ENCODE measurements around the gene TEAD2.
"Not testable (repeated sequence)": the region's sequence is repeated elsewhere in the genome, so short reads cannot be mapped to it uniquely, and the experiment has no call there.

Gene TEAD2

GRCh38 chr19:49325756-49326155 is 36.5 kb downstream of the TEAD2 start:
- peaks cover 0 to 11% of the 10 kb centered on the region in 2 donors for H3K9me3 ChIP-seq (ENCODE audit: control insufficient read depth in 1 of 2, low read length in 2 of 2)
- not testable (repeated sequence) for H3K27me3 ChIP-seq (ENCODE audit: low read depth, low read length); H3K27ac ChIP-seq (ENCODE audit: low read length); H3K36me3 ChIP-seq (ENCODE audit: control insufficient read depth in 1 of 2, insufficient read depth in 2 of 2, low read length in 2 of 2); H3K4me3 ChIP-seq (ENCODE audit: low read depth in 1 of 2, low read length in 2 of 2); H3K4me1 ChIP-seq (ENCODE audit: control insufficient read depth in 1 of 2, insufficient read depth in 2 of 2, low read length in 2 of 2)

- peaks cover 0 to 15% of the 10 kb centered on the region in 2 donors for H3K9me3 ChIP-seq (ENCODE audit: control insufficient read depth in 1 of 2, low read length in 2 of 2)
- no peaks in the 10 kb centered on the region for H3K4me1 ChIP-seq (ENCODE audit: control insufficient read depth in 1 of 2, insufficient read depth in 2 of 2, low read length in 2 of 2)
- no peak within 1 kb of the TSS for H3K4me3 ChIP-seq (ENCODE audit: low read depth in 1 of 2, low read length in 2 of 2)
- peaks cover 0 to 4% of the 10 kb centered on the region in 2 donors for H3K36me3 ChIP-seq (ENCODE audit: control insufficient read depth in 1 of 2, insufficient read depth in 2 of 2, low read length in 2 of 2)
- H3K27ac ChIP-seq (ENCODE audit: low read length): no peak within 1 kb of the TSS
- no peaks in the 10 kb centered on the region for H3K27me3 ChIP-seq (ENCODE audit: low read depth, low read length)
These were observed 37.2 kb downstream of the TEAD2 start, which contains the start of gene SLC6A16 for GRCh38 chr19:49324801-49325576. Gene SLC6A16, minus strand, starts transcription at chr19:49325191. Its CDS starts 13,844 bp downstream, at chr19:49311347.

GRCh38 chr19:49318296-49318695 is 43.9 kb downstream of the TEAD2 start:
- no peak overlapping the region for H3K27ac ChIP-seq (ENCODE audit: low read length)
- peaks cover 9 to 24% of the 10 kb centered on the region in 2 donors for H3K9me3 ChIP-seq (ENCODE audit: control insufficient read depth in 1 of 2, low read length in 2 of 2)
- H3K4me3 ChIP-seq (ENCODE audit: low read depth in 1 of 2, low read length in 2 of 2): no peak overlapping the region
- H3K27me3 ChIP-seq (ENCODE audit: low read depth, low read length): no peaks in the 10 kb centered on the region
- peaks cover 0 to 7% of the 10 kb centered on the region in 2 donors for H3K36me3 ChIP-seq (ENCODE audit: control insufficient read depth in 1 of 2, insufficient read depth in 2 of 2, low read length in 2 of 2)
- H3K4me1 ChIP-seq (ENCODE audit: control insufficient read depth in 1 of 2, insufficient read depth in 2 of 2, low read length in 2 of 2): peaks cover 0 to 3% of the 10 kb centered on the region in 2 donors

GRCh38 chr19:49316284-49316683 is 45.9 kb downstream of the TEAD2 start:
- Histone ChIP-seq H3K27me3 (ENCODE audit: low read depth, low read length) (no peaks in the 10 kb centered on the region), H3K27ac (ENCODE audit: low read length) (no peak overlapping the region), H3K36me3 (ENCODE audit: control insufficient read depth in 1 of 2, insufficient read depth in 2 of 2, low read length in 2 of 2) (peaks cover 0 to 3% of the 10 kb centered on the region in 2 donors), H3K4me1 (ENCODE audit: control insufficient read depth in 1 of 2, insufficient read depth in 2 of 2, low read length in 2 of 2) (peaks cover 0 to 3% of the 10 kb centered on the region in 2 donors), H3K9me3 (ENCODE audit: control insufficient read depth in 1 of 2, low read length in 2 of 2) (peaks cover 9 to 19% of the 10 kb centered on the region in 2 donors), H3K4me3 (ENCODE audit: low read depth in 1 of 2, low read length in 2 of 2) (no peak overlapping the region)

GRCh38 chr19:49315111-49315510 is 47.1 kb downstream of the TEAD2 start:
- no peak overlapping the region for H3K4me3 ChIP-seq (ENCODE audit: low read depth in 1 of 2, low read length in 2 of 2)
- peaks cover 0 to 3% of the 10 kb centered on the region in 2 donors for H3K4me1 ChIP-seq (ENCODE audit: control insufficient read depth in 1 of 2, insufficient read depth in 2 of 2, low read length in 2 of 2)

GRCh38 chr19:49309087-49309486 is 53.1 kb downstream of the TEAD2 start:
- Histone ChIP-seq H3K4me1 (ENCODE audit: control insufficient read depth in 1 of 2, insufficient read depth in 2 of 2, low read length in 2 of 2) (no peaks in the 10 kb centered on the region), H3K4me3 (ENCODE audit: low read depth in 1 of 2, low read length in 2 of 2) (no peak overlapping the region), H3K36me3 (ENCODE audit: control insufficient read depth in 1 of 2, insufficient read depth in 2 of 2, low read length in 2 of 2) (peaks cover 0 to 11% of the 10 kb centered on the region in 2 donors), H3K27ac (ENCODE audit: low read length) (no peak overlapping the region), H3K9me3 (ENCODE audit: control insufficient read depth in 1 of 2, low read length in 2 of 2) (no peaks in the 10 kb centered on the region), H3K27me3 (ENCODE audit: low read depth, low read length) (no peaks in the 10 kb centered on the region)

More at GRCh38 chr19:49315111-49315510, 47.1 kb downstream of the TEAD2 start:
- Histone ChIP-seq H3K27me3 (ENCODE audit: low read depth, low read length) (no peaks in the 10 kb centered on the region), H3K27ac (ENCODE audit: low read length) (no peak overlapping the region), H3K36me3 (ENCODE audit: control insufficient read depth in 1 of 2, insufficient read depth in 2 of 2, low read length in 2 of 2) (peaks cover 0 to 13% of the 10 kb centered on the region in 2 donors), H3K9me3 (ENCODE audit: control insufficient read depth in 1 of 2, low read length in 2 of 2) (peaks cover 9% of the 10 kb centered on the region in 2 donors)

- peaks cover 0 to 11% of the 10 kb centered on the region in 2 donors for H3K36me3 ChIP-seq (ENCODE audit: control insufficient read depth in 1 of 2, insufficient read depth in 2 of 2, low read length in 2 of 2)
- not testable (repeated sequence) for H3K4me1 ChIP-seq (ENCODE audit: control insufficient read depth in 1 of 2, insufficient read depth in 2 of 2, low read length in 2 of 2); H3K9me3 ChIP-seq (ENCODE audit: control insufficient read depth in 1 of 2, low read length in 2 of 2); H3K4me3 ChIP-seq (ENCODE audit: low read depth in 1 of 2, low read length in 2 of 2); H3K27me3 ChIP-seq (ENCODE audit: low read depth, low read length); H3K27ac ChIP-seq (ENCODE audit: low read length)
These were observed 55.5 kb downstream of the TEAD2 start for GRCh38 chr19:49306734-49307133.

- Histone ChIP-seq H3K9me3 (ENCODE audit: control insufficient read depth in 1 of 2, low read length in 2 of 2) (no peaks in the 10 kb centered on the region), H3K27ac (ENCODE audit: low read length) (no peak overlapping the region), H3K36me3 (ENCODE audit: control insufficient read depth in 1 of 2, insufficient read depth in 2 of 2, low read length in 2 of 2) (no peaks in the 10 kb centered on the region), H3K4me1 (ENCODE audit: control insufficient read depth in 1 of 2, insufficient read depth in 2 of 2, low read length in 2 of 2) (no peaks in the 10 kb centered on the region), H3K27me3 (ENCODE audit: low read depth, low read length) (no peaks in the 10 kb centered on the region), H3K4me3 (ENCODE audit: low read depth in 1 of 2, low read length in 2 of 2) (no peak overlapping the region)
These were observed 60.4 kb downstream of the TEAD2 start for GRCh38 chr19:49301866-49302252.

GRCh38 chr19:49301165-49301865 is 60.9 kb downstream of the TEAD2 start:
- Histone ChIP-seq H3K4me1 (ENCODE audit: control insufficient read depth in 1 of 2, insufficient read depth in 2 of 2, low read length in 2 of 2) (no peaks in the 10 kb centered on the region), H3K36me3 (ENCODE audit: control insufficient read depth in 1 of 2, insufficient read depth in 2 of 2, low read length in 2 of 2) (no peaks in the 10 kb centered on the region), H3K27me3 (ENCODE audit: low read depth, low read length) (no peaks in the 10 kb centered on the region), H3K27ac (ENCODE audit: low read length) (no peak overlapping the region), H3K4me3 (ENCODE audit: low read depth in 1 of 2, low read length in 2 of 2) (no peak overlapping the region), H3K9me3 (ENCODE audit: control insufficient read depth in 1 of 2, low read length in 2 of 2) (no peaks in the 10 kb centered on the region)

- H3K4me1 ChIP-seq (ENCODE audit: control insufficient read depth in 1 of 2, insufficient read depth in 2 of 2, low read length in 2 of 2); H3K27ac ChIP-seq (ENCODE audit: low read length); H3K27me3 ChIP-seq (ENCODE audit: low read depth, low read length); H3K36me3 ChIP-seq (ENCODE audit: control insufficient read depth in 1 of 2, insufficient read depth in 2 of 2, low read length in 2 of 2); H3K9me3 ChIP-seq (ENCODE audit: control insufficient read depth in 1 of 2, low read length in 2 of 2); H3K4me3 ChIP-seq (ENCODE audit: low read depth in 1 of 2, low read length in 2 of 2): not testable (repeated sequence)
These were observed 63.6 kb downstream of the TEAD2 start for GRCh38 chr19:49298653-49299052.

- Histone ChIP-seq H3K4me3 (ENCODE audit: low read depth in 1 of 2, low read length in 2 of 2) (no peak overlapping the region), H3K27ac (ENCODE audit: low read length) (no peak overlapping the region), H3K4me1 (ENCODE audit: control insufficient read depth in 1 of 2, insufficient read depth in 2 of 2, low read length in 2 of 2) (no peaks in the 10 kb centered on the region), H3K9me3 (ENCODE audit: control insufficient read depth in 1 of 2, low read length in 2 of 2) (no peaks in the 10 kb centered on the region), H3K27me3 (ENCODE audit: low read depth, low read length) (no peaks in the 10 kb centered on the region), H3K36me3 (ENCODE audit: control insufficient read depth in 1 of 2, insufficient read depth in 2 of 2, low read length in 2 of 2) (peaks cover 0 to 7% of the 10 kb centered on the region in 2 donors)
These were observed 64.8 kb downstream of the TEAD2 start for GRCh38 chr19:49297403-49297802.

Data from muscle layer of duodenum (tissue), 2 donors.